ENCODE results near the gene NEK2. TPM values are rescaled to one million over a fixed set of nuclear protein-coding genes. Genes with fewer than 3 reads are reported as not detected.
"Not testable (repeated sequence)": the region's sequence is repeated elsewhere in the genome, so short reads cannot be mapped to it uniquely, and the experiment has no call there.

NEK2 gene
- total RNA-seq, 1 donor from 2014 or later: 7.7 TPM

- TF ChIP-seq CTCF (IDR thresholded peaks at IDR 0.05; ENCODE audit: unreplicated experiment): no peak
- H3K9me3 Mint-ChIP-seq: no peaks in the 10 kb centered on the region
Observed at GRCh38 chr1:211638246-211638645, 37.2 kb downstream of the NEK2 start.

GRCh38 chr1:211637066-211637465 is 38.4 kb downstream of the NEK2 start:
- Mint-ChIP-seq H3K4me1 (peaks cover 16% of the 10 kb centered on the region), H3K27ac (no peak overlapping the region), H3K9me3 (no peaks in the 10 kb centered on the region)

More at GRCh38 chr1:211638246-211638645, 37.2 kb downstream of the NEK2 start:
- Mint-ChIP-seq H3K4me3 (no peak overlapping the region), H3K36me3 (no peaks in the 10 kb centered on the region), H3K4me1 (peaks cover 17% of the 10 kb centered on the region), H3K27ac (no peak overlapping the region), H3K27me3 (ENCODE audit: low read depth) (no peaks in the 10 kb centered on the region)
- no peak for DNase-seq (ENCODE audit: low spot score in 2 of 2, unreplicated experiment in 2 of 2)

GRCh38 chr1:211636575-211637029 is 38.8 kb downstream of the NEK2 start:
- not testable (repeated sequence) for H3K27me3 Mint-ChIP-seq (ENCODE audit: low read depth); H3K27ac Mint-ChIP-seq; H3K4me3 Mint-ChIP-seq; H3K36me3 Mint-ChIP-seq; H3K9me3 Mint-ChIP-seq; DNase-seq (ENCODE audit: low spot score in 2 of 2, unreplicated experiment in 2 of 2)
- H3K4me1 Mint-ChIP-seq: peaks cover 16% of the 10 kb centered on the region

More at GRCh38 chr1:211637066-211637465, 38.4 kb downstream of the NEK2 start:
- TF ChIP-seq CTCF (IDR thresholded peaks at IDR 0.05; ENCODE audit: unreplicated experiment): no peak
- no peak for DNase-seq (ENCODE audit: low spot score in 2 of 2, unreplicated experiment in 2 of 2)
- no peaks in the 10 kb centered on the region for H3K27me3 Mint-ChIP-seq (ENCODE audit: low read depth)
- H3K36me3 Mint-ChIP-seq: no peaks in the 10 kb centered on the region
- H3K4me3 Mint-ChIP-seq: no peak overlapping the region

GRCh38 chr1:211635597-211636205 is 39.7 kb downstream of the NEK2 start:
- no peaks in the 10 kb centered on the region for H3K27me3 Mint-ChIP-seq (ENCODE audit: low read depth)
- H3K9me3 Mint-ChIP-seq: no peaks in the 10 kb centered on the region
- H3K4me1 Mint-ChIP-seq: peaks cover 25% of the 10 kb centered on the region
- DNase-seq (ENCODE audit: low spot score in 2 of 2, unreplicated experiment in 2 of 2): no peak
- H3K4me3 Mint-ChIP-seq: no peak overlapping the region
- no peak for TF ChIP-seq CTCF (IDR thresholded peaks at IDR 0.05; ENCODE audit: unreplicated experiment)
- H3K36me3 Mint-ChIP-seq: no peaks in the 10 kb centered on the region
- no peak overlapping the region for H3K27ac Mint-ChIP-seq

GRCh38 chr1:211634931-211635330 is 40.5 kb downstream of the NEK2 start:
- no peaks in the 10 kb centered on the region for H3K9me3 Mint-ChIP-seq
- peaks cover 27% of the 10 kb centered on the region for H3K4me1 Mint-ChIP-seq
- TF ChIP-seq CTCF (IDR thresholded peaks at IDR 0.05; ENCODE audit: unreplicated experiment): no peak
- DNase-seq (ENCODE audit: low spot score in 2 of 2, unreplicated experiment in 2 of 2): no peak
- no peak overlapping the region for H3K4me3 Mint-ChIP-seq
- no peak overlapping the region for H3K27ac Mint-ChIP-seq
- no peaks in the 10 kb centered on the region for H3K36me3 Mint-ChIP-seq
- H3K27me3 Mint-ChIP-seq (ENCODE audit: low read depth): no peaks in the 10 kb centered on the region

GRCh38 chr1:211634461-211634860 is 41.0 kb downstream of the NEK2 start:
- TF ChIP-seq CTCF (IDR thresholded peaks at IDR 0.05; ENCODE audit: unreplicated experiment): no peak
- Mint-ChIP-seq H3K36me3 (no peaks in the 10 kb centered on the region), H3K9me3 (no peaks in the 10 kb centered on the region), H3K4me3 (no peak overlapping the region), H3K4me1 (peaks cover 25% of the 10 kb centered on the region), H3K27ac (no peak overlapping the region), H3K27me3 (ENCODE audit: low read depth) (no peaks in the 10 kb centered on the region)
- DNase-seq (ENCODE audit: low spot score in 2 of 2, unreplicated experiment in 2 of 2): no peak

Data from mesothelial cell of epicardium (in vitro differentiated cells).